ENCODE results near the gene ZSWIM3.

DNA sequence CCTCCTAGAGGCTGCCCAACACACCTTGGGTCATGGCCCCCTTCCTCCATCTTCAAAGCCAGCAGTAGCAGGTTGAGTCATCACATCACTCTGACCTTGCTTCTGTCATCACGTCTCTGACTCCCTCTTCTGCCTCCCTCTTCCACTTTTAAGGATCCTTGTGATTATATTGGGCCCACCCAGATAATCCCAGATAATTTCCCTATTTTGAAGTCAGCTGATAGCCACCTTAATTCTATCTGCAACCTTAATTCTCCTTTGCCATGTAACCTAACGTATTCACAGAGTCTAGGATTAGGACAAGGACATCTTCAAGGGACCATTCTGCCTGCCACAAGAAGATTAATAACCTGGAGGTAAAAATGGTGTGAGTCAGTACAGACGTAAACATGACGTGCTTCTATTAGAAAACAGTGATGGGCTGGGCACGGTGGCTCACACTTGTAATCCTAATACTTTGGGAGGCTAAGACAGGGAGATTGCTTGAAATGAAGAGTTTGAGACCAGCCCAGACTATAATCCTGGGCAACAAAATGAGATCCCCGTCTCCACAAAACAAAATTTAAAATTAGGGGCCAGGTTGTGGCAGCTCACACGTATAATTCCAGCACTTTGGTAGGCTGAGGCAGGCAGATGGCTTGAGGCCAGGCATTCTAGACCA is 3.3 kb downstream of the ZSWIM3 start:
- no peak for TF ChIP-seq EP300 (IDR thresholded peaks at IDR 0.05)
- TF ChIP-seq, protein P1, sequence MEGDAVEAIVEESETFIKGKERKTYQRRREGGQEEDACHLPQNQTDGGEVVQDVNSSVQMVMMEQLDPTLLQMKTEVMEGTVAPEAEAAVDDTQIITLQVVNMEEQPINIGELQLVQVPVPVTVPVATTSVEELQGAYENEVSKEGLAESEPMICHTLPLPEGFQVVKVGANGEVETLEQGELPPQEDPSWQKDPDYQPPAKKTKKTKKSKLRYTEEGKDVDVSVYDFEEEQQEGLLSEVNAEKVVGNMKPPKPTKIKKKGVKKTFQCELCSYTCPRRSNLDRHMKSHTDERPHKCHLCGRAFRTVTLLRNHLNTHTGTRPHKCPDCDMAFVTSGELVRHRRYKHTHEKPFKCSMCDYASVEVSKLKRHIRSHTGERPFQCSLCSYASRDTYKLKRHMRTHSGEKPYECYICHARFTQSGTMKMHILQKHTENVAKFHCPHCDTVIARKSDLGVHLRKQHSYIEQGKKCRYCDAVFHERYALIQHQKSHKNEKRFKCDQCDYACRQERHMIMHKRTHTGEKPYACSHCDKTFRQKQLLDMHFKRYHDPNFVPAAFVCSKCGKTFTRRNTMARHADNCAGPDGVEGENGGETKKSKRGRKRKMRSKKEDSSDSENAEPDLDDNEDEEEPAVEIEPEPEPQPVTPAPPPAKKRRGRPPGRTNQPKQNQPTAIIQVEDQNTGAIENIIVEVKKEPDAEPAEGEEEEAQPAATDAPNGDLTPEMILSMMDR (IDR thresholded peaks at IDR 0.05) = no peak
